HG03045 (cell line): Measurements from ENCODE around the gene RNF13.
A peak's percentile ranks its signal among the peaks of the same experiment; 100 is the strongest.
"Not testable (repeated sequence)": the region's sequence is repeated elsewhere in the genome, so short reads cannot be mapped to it uniquely, and the experiment has no call there.

ENCODE experiments used
- ATAC-seq: cut with Tn5 transposase; IDR thresholded peaks from one replicate; pipeline ENCODE4 v1.9.1; 2021; ENCODE audit warnings: mild to moderate bottlenecking, moderate library complexity; ENCODE audit not compliant: unreplicated experiment

Gene RNF13

DNA sequence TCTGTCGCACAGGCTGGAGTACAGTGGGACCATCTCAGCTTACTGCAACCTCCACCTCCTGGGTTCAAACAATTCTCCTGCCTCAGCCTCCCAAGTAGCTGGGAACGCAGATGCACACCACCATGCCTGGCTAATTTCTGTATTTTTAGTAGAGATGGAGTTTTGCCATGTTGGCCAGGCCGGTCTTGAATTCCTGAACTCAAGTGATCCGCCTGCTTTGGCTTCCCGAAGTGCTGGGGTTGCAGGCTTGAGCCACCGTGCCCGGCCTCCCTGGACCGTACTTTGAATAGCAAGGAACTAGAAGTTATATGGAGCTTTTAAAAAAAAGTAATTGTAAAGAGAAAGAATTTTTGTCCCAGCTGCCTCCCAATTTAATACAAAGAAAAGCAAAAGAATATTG lies 12.3 kb upstream of the RNF13 start:
- no peak for ATAC-seq

DNA sequence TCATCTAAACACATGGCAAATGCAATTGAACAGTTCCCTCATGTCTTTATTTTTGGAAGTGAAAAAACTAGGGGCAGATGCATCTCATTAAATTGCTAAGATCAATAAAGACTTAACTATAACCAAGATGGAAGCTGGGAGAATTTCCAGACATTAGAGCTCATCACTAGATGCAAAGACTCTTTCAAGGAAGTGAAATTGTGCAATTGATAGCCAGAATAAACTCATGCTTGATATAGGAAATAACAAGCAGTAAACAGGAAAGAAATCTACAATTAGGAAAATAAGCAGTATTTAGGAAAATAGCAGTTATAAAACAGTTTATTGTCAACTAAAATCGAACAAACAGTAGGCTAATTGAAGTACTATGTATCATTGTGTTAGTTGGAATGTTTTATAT lies 11.8 kb upstream of the RNF13 start:
- ATAC-seq, result no peak

DNA sequence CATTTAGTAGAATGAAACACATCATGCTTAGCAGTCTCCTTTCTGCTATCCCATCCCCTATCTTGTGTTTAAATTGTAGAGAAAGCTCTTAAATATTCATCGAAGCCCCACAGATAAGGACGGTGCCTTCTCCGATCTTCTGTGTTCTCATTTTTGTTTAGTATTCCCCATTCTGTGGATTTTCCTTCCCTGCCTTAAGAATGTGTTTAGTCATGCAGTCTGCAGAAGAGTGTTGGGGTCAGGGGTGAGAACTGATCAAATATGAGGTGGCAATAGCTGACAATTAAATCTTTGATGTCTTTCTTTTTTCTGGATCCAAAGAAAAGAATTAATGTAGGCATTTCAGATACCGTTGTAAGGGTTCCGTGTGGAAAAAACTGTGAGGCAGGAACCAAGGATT lies 11.4 kb upstream of the RNF13 start:
- ATAC-seq, result no peak

DNA sequence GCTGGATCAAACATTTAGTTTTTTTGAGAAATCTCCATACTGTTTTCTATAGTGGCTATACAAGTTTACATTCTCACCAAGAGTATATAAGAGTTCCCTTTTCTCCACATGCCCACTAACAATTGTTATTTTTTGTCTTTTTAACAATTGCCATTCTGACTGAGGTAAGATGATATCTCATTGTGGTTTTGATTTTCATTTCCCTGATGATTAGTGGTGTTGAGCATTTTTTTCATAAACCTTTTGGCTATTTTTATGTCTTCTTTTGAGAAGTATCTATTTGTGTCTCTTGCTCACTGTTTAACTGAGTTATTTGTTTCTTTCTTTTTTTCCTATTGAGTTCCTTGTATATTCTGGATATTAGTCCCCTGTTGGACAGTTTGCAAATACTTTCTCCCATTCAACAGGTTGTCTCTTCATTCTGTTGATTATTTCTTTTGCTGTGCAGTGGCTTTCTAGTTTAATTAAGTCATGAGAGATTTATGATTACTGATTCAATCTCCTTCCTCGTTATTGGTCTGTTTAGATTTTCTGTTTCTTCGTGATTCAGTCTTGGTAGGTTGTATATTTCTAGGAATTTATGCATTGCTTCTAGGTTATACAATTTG lies 6.7 kb upstream of the RNF13 start:
- ATAC-seq, result no peak

DNA sequence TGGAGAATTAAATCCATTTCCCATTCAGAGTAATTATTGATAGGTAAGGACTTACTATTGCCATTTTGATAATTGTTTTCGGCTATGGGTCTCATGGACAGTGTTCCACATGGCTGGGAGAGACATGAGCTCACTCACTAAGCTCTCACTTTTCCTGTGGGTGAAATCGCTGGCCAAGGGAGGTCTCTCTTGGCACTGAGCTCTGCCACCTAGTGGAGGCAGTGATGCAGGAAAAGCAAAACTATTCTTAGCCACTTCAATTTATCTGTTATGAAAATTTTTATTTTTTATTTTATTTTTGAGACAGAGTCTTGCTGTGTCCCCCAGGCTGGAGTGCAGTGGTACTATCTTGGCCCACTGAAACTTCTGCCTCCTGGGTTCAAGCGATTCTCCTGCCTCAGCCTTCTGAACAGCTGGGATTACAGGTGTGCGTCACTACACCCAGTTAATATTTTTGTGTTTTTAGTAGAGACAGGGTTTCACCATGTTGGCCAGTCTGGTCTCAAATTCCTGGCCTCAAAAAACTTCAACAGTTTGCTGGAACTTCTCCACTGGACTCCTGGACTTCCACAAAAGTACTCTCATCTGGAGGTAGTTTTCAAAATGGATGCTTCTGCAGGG lies 4.7 kb upstream of the RNF13 start:
- no peak for ATAC-seq

DNA sequence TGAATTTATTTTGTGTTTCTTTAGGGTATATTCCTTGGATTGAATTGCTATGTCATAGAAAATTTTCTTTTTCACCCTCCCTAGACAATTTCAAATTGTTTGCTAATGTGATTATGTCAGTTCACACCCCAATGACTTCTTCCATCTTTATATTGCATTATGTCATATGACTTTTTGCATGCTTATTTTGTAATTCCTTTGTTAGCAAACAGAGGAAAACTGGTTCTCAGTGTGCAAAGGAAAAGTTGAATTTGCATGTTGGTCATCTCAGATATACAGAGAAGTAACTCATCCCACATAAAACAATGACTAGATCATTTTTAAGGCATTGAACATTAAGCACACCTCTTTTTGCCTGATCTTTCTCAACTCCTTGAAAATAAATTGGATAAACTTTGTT lies 3.3 kb upstream of the RNF13 start:
- ATAC-seq, result no peak

DNA sequence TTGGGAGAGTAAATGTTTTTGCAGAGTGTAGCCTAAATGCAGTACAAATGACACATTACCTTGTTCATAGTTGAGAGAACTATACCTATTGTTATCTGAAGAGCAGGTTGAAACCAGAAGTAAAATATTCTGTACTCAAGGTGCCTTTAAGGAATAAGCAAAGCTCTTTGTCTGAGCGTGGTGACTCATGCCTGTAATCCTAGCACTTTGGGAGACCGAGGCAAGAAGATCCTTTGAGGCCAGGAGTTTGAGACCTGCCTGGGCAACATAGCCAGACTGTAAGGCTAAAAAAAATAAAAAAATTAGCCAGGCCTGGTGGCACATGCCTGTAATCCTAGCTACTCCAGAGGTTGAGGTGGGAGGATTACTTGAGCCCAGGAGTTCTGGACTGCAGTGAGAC lies 2.2 kb upstream of the RNF13 start:
- no peak for ATAC-seq

DNA sequence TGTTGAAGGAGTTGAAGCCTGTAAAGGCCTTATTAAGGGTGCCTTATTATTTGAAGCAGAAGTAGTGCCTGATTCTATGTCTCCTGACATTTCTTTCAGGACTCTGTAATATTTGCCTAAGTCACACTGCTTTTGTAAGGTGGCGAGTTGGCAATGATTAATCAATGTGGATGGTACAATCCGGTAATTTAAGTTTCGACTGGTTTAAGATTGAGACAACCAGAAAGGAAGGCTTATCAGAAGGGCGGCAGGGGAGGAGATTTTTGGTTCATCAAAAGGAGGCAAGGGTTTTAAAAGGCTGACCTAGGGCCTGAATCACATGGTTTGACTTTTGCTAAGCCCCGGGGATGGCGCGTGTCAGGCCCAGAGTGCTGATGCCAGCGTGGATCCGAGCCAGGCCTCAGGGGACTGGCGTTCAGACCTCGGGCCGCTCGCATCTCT lies 830 bp upstream of the RNF13 start:
- no peak for ATAC-seq

DNA sequence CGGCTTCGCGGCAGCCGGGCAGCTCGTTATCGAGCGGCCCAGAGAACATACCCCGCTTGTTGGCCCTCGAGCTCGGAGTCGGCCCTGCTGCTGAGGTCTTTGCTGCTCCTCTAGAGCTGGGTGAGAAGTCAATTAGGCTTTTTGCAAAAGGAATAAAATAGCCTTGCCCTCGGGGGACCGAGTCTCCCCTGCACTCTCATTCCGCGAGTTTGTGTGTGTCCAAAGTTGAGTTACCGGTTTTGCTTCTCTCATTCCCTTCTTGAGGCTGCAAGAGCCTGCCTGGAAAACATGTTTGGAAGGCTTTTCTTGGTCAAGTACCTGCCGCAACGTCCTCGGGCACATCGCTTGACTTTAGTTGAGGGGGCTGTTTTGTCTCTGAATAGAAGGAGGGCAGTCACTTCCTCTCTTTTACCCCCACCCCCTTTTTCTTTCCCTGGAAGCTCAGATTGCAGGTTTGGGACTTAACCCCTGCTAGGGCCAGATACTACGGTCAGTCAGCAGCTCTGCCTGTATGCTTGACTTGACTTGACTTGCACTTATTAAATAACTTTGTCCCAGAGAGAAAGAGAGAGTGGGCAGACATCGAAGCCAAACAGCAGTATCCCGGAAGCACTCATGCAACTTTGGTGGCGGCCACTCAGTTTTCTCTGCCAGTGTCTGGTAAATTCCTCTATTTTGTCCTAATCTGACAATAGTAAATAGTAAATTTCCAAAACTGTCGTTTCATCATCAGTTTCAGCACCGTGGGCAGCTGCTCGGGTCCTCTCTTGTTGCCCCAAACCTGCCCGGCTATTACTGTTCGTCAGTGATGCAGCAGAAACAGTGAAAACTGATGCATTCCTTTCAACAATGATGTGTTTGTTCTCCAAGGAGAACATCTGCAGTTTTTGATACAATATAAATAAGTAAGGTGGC lies 609 bp downstream of the RNF13 start:
- peak; percentile 26 for ATAC-seq

DNA sequence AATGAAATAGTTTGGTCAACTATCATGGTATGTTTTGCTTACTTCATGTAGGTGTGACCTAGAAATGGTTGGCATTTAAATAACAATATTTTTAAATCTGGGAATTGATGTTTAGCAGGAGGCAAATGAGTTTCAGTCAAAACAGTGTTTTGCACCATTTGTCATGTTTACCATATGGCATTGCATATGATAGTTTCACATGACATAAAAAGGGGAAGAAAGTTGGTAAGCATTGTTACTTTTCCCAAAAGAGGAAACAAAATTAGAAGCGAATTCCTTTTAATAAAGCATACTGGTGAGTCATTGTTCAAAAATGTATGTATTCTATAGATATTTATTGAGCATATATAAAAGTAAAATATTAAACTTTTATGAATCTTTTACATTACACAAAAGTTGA lies 2.3 kb downstream of the RNF13 start:
- ATAC-seq, result no peak

DNA sequence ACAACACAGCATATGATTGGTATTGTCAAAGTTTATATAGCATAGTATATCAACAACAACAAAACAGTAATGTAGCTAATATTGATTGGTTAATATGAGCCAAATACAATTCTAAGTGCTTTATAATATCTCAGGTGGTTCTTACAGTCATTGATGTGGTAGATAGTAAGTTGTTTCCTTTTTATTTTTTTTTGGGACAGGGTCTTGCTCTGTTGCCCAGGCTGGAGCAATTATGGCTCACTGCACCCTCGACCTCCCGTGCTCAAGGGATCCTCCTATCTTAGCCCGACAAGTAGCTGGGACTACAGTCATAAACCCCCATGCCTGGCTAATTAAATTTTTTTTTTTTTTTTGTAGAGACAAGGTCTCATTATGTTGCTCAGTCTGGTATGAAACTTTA lies 2.7 kb downstream of the RNF13 start:
- ATAC-seq, result no peak

DNA sequence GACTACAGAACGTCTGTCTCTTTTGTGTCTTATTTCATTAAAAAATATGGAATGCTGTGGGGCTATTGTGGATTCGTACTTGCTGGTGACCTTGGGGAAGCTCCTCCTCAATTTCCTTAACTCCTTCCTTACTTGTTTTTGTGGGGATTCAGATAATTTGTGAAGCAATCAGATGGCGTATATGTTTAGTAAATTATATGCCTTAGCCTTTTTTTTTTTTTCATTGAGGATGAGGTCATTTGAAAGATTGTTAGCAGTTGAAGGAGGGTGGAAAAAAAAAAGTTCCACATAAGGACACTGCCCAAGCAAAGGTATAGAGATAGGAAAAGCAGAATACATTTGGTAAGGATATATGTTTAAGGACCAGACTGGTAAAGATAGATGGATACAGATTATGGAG lies 3.3 kb downstream of the RNF13 start:
- ATAC-seq, result no peak

DNA sequence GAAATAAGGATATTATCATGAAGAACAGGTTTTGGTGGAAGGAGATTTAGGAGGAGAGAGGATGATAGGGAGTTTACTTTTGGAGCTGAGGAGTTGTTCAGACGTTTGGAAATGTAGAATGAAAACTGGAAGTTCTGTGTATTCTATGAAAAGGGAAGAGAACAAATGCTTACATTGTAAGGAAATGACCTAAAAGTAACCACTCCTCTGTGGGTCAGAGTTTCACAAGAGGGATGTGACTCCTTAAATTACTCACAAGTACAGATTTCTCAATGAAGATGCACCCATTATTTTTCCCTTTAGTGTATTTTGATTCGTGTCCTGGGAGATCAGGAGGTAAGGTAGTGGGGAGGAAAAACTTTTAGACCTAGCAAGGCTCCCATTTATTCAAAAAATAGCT lies 4.0 kb downstream of the RNF13 start:
- ATAC-seq, result no peak

DNA sequence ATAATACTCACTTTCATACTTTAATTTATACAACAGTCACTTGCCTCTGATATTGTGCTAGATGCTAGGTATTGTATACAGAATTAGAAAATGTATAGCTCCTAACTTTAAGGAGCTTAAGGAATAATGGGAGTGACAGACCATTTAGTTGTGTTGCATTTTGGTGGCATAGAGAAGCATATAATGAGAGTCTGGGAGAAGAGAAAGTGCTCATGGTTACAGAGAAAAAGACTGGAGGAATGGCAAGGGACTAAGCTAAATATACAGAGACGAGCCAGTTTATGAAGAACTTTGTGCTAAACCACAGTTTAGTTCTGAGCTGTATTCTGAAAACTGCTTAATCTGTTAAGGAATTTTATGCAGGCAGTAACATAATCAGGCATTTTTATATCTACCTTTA lies 6.4 kb downstream of the RNF13 start:
- no peak for ATAC-seq

DNA sequence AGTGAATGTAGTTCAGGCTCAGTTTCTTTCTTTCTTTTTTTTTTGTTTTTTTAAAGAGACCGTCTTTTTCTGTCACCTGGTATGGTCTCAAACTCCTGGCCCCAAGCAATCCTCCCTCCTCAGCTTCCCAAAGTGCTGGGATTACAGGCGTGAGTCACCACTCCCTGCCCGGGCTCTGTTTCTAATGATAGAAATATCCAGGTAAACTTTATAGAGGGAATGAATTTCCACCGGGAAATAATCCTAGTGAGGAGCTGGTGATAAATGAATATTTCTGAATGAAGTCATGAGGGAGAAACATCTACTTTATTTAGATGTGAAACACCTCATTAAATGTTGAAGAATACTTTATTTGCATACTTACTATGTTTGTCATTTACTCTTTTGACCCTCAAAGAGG lies 7.2 kb downstream of the RNF13 start:
- ATAC-seq, result no peak

DNA sequence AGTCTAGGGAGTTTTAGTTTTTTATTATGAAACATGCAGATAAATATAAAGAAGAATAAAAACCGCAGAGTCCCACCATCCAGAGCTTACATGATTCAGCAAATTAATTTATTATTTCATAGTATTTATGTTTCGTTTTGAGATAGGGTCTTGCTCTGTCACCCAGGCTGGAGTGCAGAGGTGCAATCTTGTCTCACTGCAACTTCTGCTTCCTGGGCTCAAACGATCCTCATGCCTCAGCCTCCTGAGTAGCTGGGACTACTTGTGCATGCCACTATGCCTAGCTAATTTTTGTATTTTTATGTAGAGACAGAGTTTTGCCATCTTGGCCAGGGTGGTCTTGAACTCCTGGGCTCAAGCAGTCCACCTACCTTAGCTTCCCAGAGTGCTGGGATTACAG lies 13.6 kb downstream of the RNF13 start:
- ATAC-seq, result no peak

DNA sequence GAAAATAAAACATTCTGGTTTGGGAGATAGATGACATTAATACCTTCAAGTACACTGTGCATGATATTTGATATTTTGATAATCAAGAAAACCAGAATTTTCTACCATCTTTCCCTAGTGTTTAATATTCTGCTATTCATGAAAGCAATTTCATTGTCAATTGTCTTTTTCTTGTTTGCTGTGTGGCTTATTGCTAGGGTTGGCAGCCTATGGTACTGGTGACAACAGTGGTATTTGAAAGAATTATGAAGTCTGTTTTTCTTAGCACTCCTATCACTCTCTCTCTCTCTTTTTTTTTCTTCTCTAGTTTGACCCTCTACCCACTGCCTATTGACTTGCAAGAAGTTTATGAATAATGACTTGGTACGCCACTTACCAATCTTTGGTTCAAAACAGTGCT lies 15.4 kb downstream of the RNF13 start:
- ATAC-seq, result no peak

DNA sequence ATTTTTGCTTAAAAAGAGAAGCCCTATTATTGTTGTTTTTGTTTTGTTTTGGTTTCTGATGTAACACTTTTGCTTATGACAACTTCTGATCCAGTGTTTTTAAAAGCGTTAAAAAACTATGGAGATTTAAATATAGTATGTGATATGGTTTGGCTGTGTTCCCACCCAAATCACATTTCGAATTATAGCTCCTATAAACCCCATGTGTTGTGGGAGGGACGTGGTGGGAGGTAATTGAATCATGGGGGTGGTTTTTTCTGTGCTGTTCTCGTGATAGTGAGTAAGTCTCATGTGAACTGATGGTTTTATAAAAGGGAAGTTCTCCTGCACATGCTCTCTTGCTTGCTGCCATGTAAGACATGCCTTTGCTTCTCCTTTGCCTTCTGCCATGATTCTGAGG lies 16.6 kb downstream of the RNF13 start:
- ATAC-seq, result not testable (repeated sequence)

DNA sequence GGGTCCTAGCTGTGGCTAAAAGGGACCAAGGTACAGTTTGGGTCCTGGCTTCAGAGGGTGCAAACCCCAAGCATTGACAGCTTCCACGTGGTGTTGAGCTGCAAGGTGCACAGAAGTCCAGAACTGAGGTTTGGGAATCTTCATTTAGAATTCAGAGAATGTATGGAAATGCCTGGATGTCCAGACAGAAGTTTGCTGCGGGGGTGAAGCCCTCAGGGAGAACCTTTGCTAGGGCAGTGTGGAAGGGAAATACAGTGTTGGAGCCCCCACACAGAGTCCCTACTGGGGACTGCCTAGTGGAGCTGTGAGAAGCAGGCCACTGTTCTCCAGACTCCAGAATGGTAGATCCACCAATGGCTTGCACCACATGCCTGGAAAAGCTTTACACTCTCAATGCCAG lies 17.9 kb downstream of the RNF13 start:
- ATAC-seq, result no peak

DNA sequence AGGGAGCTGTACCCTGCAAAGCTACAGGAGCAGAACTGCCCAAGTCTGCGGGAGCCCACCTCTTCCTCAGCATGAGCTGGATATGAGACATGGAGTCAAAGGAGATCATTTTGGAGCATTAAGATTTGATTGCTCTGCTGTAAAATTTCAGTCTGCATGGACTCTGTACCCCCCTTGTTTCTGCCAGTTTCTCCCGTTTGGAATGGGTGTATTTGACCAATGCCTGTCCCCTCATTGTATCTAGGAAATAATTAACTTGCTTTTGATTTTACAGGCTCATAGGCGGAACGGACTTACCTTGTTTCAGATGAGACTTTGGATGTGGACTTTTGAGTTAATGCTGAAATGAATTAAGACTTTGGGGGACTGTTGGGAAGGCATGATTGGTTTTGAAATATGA lies 18.3 kb downstream of the RNF13 start:
- ATAC-seq, result no peak

DNA sequence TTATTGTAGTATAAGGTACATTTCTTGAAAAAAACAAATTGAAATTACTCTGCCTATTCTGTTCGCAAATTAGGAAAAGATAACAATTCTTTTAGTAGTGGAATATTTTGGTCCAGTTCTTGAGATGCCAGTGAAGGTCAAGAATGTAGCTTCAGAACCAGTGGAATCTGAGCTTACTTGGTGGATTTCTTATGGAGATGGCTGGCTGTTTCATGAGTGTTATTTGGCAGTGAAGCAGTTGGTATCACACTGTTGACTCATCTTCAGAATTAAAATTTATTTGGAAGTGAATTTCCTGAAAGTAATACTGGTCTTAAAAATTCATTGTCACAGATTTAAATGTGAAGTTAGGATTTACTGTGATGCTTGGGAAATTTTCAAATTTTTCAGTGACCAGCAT lies 19.1 kb downstream of the RNF13 start:
- no peak for ATAC-seq

DNA sequence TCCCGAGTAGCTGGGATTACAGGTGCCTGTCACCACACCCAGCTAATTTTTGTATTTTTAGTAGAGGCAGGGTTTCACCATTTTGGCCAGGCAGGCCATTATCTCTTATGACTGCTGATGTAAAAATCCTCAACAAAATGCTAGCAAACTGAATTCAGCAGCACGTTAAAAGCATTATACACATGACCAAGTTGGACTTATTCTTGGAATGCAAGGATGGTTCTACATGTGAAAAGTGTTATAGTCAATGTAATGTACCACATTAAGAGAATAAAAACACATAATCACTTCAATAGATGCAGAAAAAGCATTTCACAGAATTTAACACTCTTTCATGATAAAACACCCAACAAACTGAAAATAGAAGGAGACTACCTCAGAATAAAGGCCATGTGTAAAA lies 20.2 kb downstream of the RNF13 start:
- ATAC-seq, result no peak
